HG03066 (cell line): ENCODE measurements around the gene ARHGAP9.
"Not testable (repeated sequence)": the region's sequence is repeated elsewhere in the genome, so short reads cannot be mapped to it uniquely, and the experiment has no call there.

Experiments used
- ATAC-seq: cut with Tn5 transposase; IDR thresholded peaks from one replicate; pipeline ENCODE4 v1.9.1; 2021; ENCODE audit warnings: low read depth; ENCODE audit not compliant: unreplicated experiment

ARHGAP9 gene

GRCh38 chr12:57517718-57518117 lies 38.1 kb upstream of the ARHGAP9 start:
- ATAC-seq = not testable (repeated sequence)

- ATAC-seq = no peak
Observed at GRCh38 chr12:57517187-57517586, 37.5 kb upstream of the ARHGAP9 start.

- ATAC-seq = no peak
Observed at GRCh38 chr12:57516617-57517153, 37.0 kb upstream of the ARHGAP9 start.

GRCh38 chr12:57515934-57516541 lies 36.4 kb upstream of the ARHGAP9 start:
- no peak for ATAC-seq

- ATAC-seq = no peak
Observed at GRCh38 chr12:57515408-57515933, 35.8 kb upstream of the ARHGAP9 start.

- no peak for ATAC-seq
Observed at GRCh38 chr12:57514720-57515407, 35.2 kb upstream of the ARHGAP9 start.

GRCh38 chr12:57514246-57514645 lies 34.6 kb upstream of the ARHGAP9 start:
- ATAC-seq = not testable (repeated sequence)

- ATAC-seq = not testable (repeated sequence)
Observed at GRCh38 chr12:57513677-57514076, 34.0 kb upstream of the ARHGAP9 start.

GRCh38 chr12:57513266-57513665 lies 33.6 kb upstream of the ARHGAP9 start:
- no peak for ATAC-seq

- no peak for ATAC-seq
Observed at GRCh38 chr12:57512665-57513064, 33.0 kb upstream of the ARHGAP9 start.

GRCh38 chr12:57511588-57512325 lies 32.1 kb upstream of the ARHGAP9 start:
- no peak for ATAC-seq

GRCh38 chr12:57511161-57511560 lies 31.5 kb upstream of the ARHGAP9 start:
- ATAC-seq = no peak

- ATAC-seq = not testable (repeated sequence)
Observed at GRCh38 chr12:57507796-57508195, 28.1 kb upstream of the ARHGAP9 start.

GRCh38 chr12:57506541-57506940 lies 26.9 kb upstream of the ARHGAP9 start:
- ATAC-seq = not testable (repeated sequence)

- ATAC-seq = not testable (repeated sequence)
Observed at GRCh38 chr12:57502311-57502969, 22.8 kb upstream of the ARHGAP9 start.

GRCh38 chr12:57500213-57500612 lies 20.5 kb upstream of the ARHGAP9 start:
- ATAC-seq = no peak

- ATAC-seq = no peak
Observed at GRCh38 chr12:57498571-57498970, 18.9 kb upstream of the ARHGAP9 start.

GRCh38 chr12:57498132-57498502 lies 18.5 kb upstream of the ARHGAP9 start:
- ATAC-seq = no peak

GRCh38 chr12:57497223-57498131 lies 17.8 kb upstream of the ARHGAP9 start:
- no peak for ATAC-seq

- ATAC-seq = no peak
Observed at GRCh38 chr12:57496822-57497221, 17.2 kb upstream of the ARHGAP9 start.
